ENCODE results near the gene PPP2R5C. TPM values are rescaled to one million over a fixed set of nuclear protein-coding genes. Genes with fewer than 3 reads are reported as not detected.

Gene PPP2R5C
- total and polyA plus RNA-seq, 9 of the 15 experiments (the other 6 are each of a cell fraction or from before 2014, with no cell fraction given), result 284 to 617 (median 395) TPM

GRCh38 chr14:101839661-101840060 is 78.2 kb downstream of the PPP2R5C start:
- intact Hi-C loops (cut with micrococcal nuclease), result no loop called here
- DNase-seq (ENCODE audit: extremely low read depth in 1 of 4, low spot score in 3 of 4) (no peak), ATAC-seq (no peak), FAIRE-seq (no peak)
- Histone ChIP-seq H3K9me3 (replicated peaks; ENCODE audit: control insufficient read depth, insufficient read depth, low read depth, low read length) (no peaks in the 10 kb centered on the region), H3K9me1 (ENCODE audit: control insufficient read depth, insufficient read depth, low read length) (peaks cover 3% of the 10 kb centered on the region), H3K27me3 (ENCODE audit: control insufficient read depth in 2 of 2, insufficient read depth in 2 of 2, low read length in 2 of 2) (no peaks in the 10 kb centered on the region), H3K4me3 (no peak overlapping the region), H3K27ac (ENCODE audit: extremely low read depth, low read depth, low read length) (no peak overlapping the region), H3K79me2 (ENCODE audit: control insufficient read depth, insufficient read depth, low read length) (peaks cover 76% of the 10 kb centered on the region), H4K20me1 (replicated peaks; ENCODE audit: control insufficient read depth, insufficient read depth, low read length) (peaks cover 33% of the 10 kb centered on the region), H2AFZ (ENCODE audit: low read depth, low read length) (no peak overlapping the region), H3K9ac (ENCODE audit: insufficient read depth in 1 of 2, low read depth in 2 of 2, low read length in 2 of 2) (no peak overlapping the region), H3K4me1 (replicated peaks in 1 of 2; ENCODE audit: control insufficient read depth in 2 of 2, insufficient read depth in 2 of 2, low read length in 2 of 2) (peaks cover 0 to 12% of the 10 kb centered on the region in 2 experiments; a peak in 2 of 5 replicates), H3K4me2 (ENCODE audit: insufficient read depth, low read length) (no peak overlapping the region), H3K36me3 (ENCODE audit: control insufficient read depth, insufficient read depth, low read length) (peaks cover 64% of the 10 kb centered on the region)
- BruUV-seq (replicated peaks), result no TSS peak
- TF ChIP-seq COPS2 (conservative IDR thresholded peaks at IDR 0.05) (no peak), MEF2A (IDR thresholded peaks at IDR 0.05; ENCODE audit: control insufficient read depth, low read depth, low read length) (no peak), TAF1 (IDR thresholded peaks at IDR 0.05; ENCODE audit: control insufficient read depth, extremely low read depth, insufficient read depth, low read length, severe bottlenecking) (no peak), STAG1 (CRISPR knock-in tag; IDR thresholded peaks at IDR 0.05; ENCODE audit: borderline replicate concordance) (no peak), HDAC6 (IDR thresholded peaks at IDR 0.05; ENCODE audit: low read depth, low read length) (no peak), AFF4 (CRISPR knock-in tag; IDR thresholded peaks at IDR 0.05) (no peak), ZFX (CRISPR knock-in tag; IDR thresholded peaks at IDR 0.05) (no peak), NR2F6 (CRISPR knock-in tag; IDR thresholded peaks at IDR 0.05) (no peak), TEAD2 (tag; IDR thresholded peaks at IDR 0.05) (no peak)
- TF ChIP-seq, protein P1, sequence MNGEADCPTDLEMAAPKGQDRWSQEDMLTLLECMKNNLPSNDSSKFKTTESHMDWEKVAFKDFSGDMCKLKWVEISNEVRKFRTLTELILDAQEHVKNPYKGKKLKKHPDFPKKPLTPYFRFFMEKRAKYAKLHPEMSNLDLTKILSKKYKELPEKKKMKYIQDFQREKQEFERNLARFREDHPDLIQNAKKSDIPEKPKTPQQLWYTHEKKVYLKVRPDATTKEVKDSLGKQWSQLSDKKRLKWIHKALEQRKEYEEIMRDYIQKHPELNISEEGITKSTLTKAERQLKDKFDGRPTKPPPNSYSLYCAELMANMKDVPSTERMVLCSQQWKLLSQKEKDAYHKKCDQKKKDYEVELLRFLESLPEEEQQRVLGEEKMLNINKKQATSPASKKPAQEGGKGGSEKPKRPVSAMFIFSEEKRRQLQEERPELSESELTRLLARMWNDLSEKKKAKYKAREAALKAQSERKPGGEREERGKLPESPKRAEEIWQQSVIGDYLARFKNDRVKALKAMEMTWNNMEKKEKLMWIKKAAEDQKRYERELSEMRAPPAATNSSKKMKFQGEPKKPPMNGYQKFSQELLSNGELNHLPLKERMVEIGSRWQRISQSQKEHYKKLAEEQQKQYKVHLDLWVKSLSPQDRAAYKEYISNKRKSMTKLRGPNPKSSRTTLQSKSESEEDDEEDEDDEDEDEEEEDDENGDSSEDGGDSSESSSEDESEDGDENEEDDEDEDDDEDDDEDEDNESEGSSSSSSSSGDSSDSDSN (IDR thresholded peaks at IDR 0.05; ENCODE audit: borderline replicate concordance in 1 of 2, low read depth in 2 of 2, low read length in 2 of 2), result no peak
- POLR2A ChIA-PET, result no interaction called here
- WGBS (ENCODE audit: insufficient coverage, low coverage, missing lambda C conversion rate), result 89% methylated on average over 6 of the region's 6 CpGs
- in situ Hi-C loops (cut with MboI), result no loop called here
- CTCF ChIA-PET (ENCODE audit: low intra/inter-chr PET ratio), result no interaction called here
